ENCODE results near the gene MRAS.

MRAS gene

GRCh38 chr3:138328341-138328740 lies 20.0 kb upstream of the MRAS start:
- DNase-seq (ENCODE audit: low read depth, low spot score), result no peak
- in situ Hi-C loops (cut with HindIII; ENCODE audit: low sequenced_read_pairs), result no loop called here
- TF ChIP-seq CTCF (IDR thresholded peaks at IDR 0.05; ENCODE audit: low read depth, low read length), result no peak
- H3K4me3 ChIP-seq (ENCODE audit: low read depth, low read length), result no peak overlapping the region

- peak; percentile 77 for DNase-seq (ENCODE audit: low read depth, low spot score)
- in situ Hi-C loops (cut with HindIII; ENCODE audit: low sequenced_read_pairs), result no loop called here
- peak; percentile 85 for TF ChIP-seq CTCF (IDR thresholded peaks at IDR 0.05; ENCODE audit: low read depth, low read length)
- peak within 1 kb of the TSS; percentile 53 for H3K4me3 ChIP-seq (ENCODE audit: low read depth, low read length)
Observed at GRCh38 chr3:138329127-138329983, 19.0 kb upstream of the MRAS start, which contains the start of gene NME9. NME9 (minus strand) TSS chr3:138329851; CDS start chr3:138329335, 516 bp downstream.

GRCh38 chr3:138329984-138330293 lies 18.4 kb upstream of the MRAS start:
- DNase-seq (ENCODE audit: low read depth, low spot score), result no peak
- TF ChIP-seq CTCF (IDR thresholded peaks at IDR 0.05; ENCODE audit: low read depth, low read length), result no peak
- H3K4me3 ChIP-seq (ENCODE audit: low read depth, low read length), result peak overlapping the region; percentile 53
- in situ Hi-C loops (cut with HindIII; ENCODE audit: low sequenced_read_pairs), result no loop called here

- H3K4me3 ChIP-seq (ENCODE audit: low read depth, low read length), result no peak overlapping the region
- no peak for DNase-seq (ENCODE audit: low read depth, low spot score)
- in situ Hi-C loops (cut with HindIII; ENCODE audit: low sequenced_read_pairs), result no loop called here
- TF ChIP-seq CTCF (IDR thresholded peaks at IDR 0.05; ENCODE audit: low read depth, low read length), result peak; percentile 38
Observed at GRCh38 chr3:138331143-138331894, 17.1 kb upstream of the MRAS start.

GRCh38 chr3:138332472-138333073 lies 15.8 kb upstream of the MRAS start:
- peak; percentile 50 for DNase-seq (ENCODE audit: low read depth, low spot score)
- H3K4me3 ChIP-seq (ENCODE audit: low read depth, low read length), result no peak overlapping the region
- in situ Hi-C loops (cut with HindIII; ENCODE audit: low sequenced_read_pairs), result no loop called here

More at GRCh38 chr3:138332472-138333073, 15.8 kb upstream of the MRAS start:
- peak; percentile 63 for TF ChIP-seq CTCF (IDR thresholded peaks at IDR 0.05; ENCODE audit: low read depth, low read length)

All from astrocyte of the spinal cord (primary cell).